ENCODE results near the gene CFC1. TPM values are rescaled to one million over a fixed set of nuclear protein-coding genes. Genes with fewer than 3 reads are reported as not detected.

Gene CFC1
- total RNA-seq, 1 donor, result not detected

Small RNAs within 50 kb of the gene (small RNA-seq; reads per million reads assigned to genes)
- gene RF00017, result not detected
- gene RNU6-848P, result not detected

Other genes starting within 250 kb of the CFC1 start
- 22.2 and 25.8 TPM in 2 replicates for gene PTPN18, start 243.5 kb downstream of the CFC1 start, total RNA-seq (ENCODE audit: low replicate concordance)
- not detected in 2 replicates for gene POTEI, start 90.2 kb downstream of the CFC1 start, total RNA-seq (ENCODE audit: low replicate concordance)
- gene CFC1B, start 78.4 kb downstream of the CFC1 start, total RNA-seq (ENCODE audit: low replicate concordance), result not detected in 2 replicates
- not detected in 2 replicates for gene POTEJ, start 11.9 kb upstream of the CFC1 start, total RNA-seq (ENCODE audit: low replicate concordance)
- 0.41 TPM in 1 of 2 replicates, not detected in the other for gene GPR148, start 129.5 kb upstream of the CFC1 start, total RNA-seq (ENCODE audit: low replicate concordance)
- gene AMER3, start 156.0 kb upstream of the CFC1 start, total RNA-seq (ENCODE audit: low replicate concordance), result not detected in 2 replicates
- gene ARHGEF4, start 237.3 kb upstream of the CFC1 start, total RNA-seq (ENCODE audit: low replicate concordance), result 5.2 and 9.8 TPM in 2 replicates